Endothelial cell (in vitro differentiated cells): ENCODE data around the gene FAM24B. TPM values are rescaled to one million over a fixed set of nuclear protein-coding genes. Genes with fewer than 3 reads are reported as not detected.
A peak's percentile ranks its signal among the peaks of the same experiment; 100 is the strongest.
"Not testable (repeated sequence)": the region's sequence is repeated elsewhere in the genome, so short reads cannot be mapped to it uniquely, and the experiment has no call there.

Experiments
- DNase-seq: peaks from one replicate; pipeline ENCODE4 v3.0.0; 2021; ENCODE audit warnings: low spot score
- H3K27ac Mint-ChIP-seq: one replicate; pipeline ENCODE4 v1.8.0; 2021; ENCODE audit warnings: mixed read lengths, inconsistent platforms; ENCODE audit not compliant: unreplicated experiment
- H3K27me3 Mint-ChIP-seq: one replicate; pipeline ENCODE4 v1.8.0; 2021; ENCODE audit warnings: mild to moderate bottlenecking, moderate library complexity, mixed read lengths, inconsistent platforms; ENCODE audit not compliant: unreplicated experiment
- H3K36me3 Mint-ChIP-seq: one replicate; pipeline ENCODE4 v1.8.0; 2021; ENCODE audit warnings: mild to moderate bottlenecking, low read depth, mixed read lengths, inconsistent platforms; ENCODE audit not compliant: unreplicated experiment
- H3K4me1 Mint-ChIP-seq: one replicate; pipeline ENCODE4 v1.8.0; 2021; ENCODE audit warnings: mild to moderate bottlenecking, mixed read lengths, inconsistent platforms; ENCODE audit not compliant: unreplicated experiment
- H3K4me3 Mint-ChIP-seq: one replicate; pipeline ENCODE4 v1.8.0; 2021; ENCODE audit warnings: mild to moderate bottlenecking, mixed read lengths, inconsistent platforms; ENCODE audit not compliant: unreplicated experiment
- H3K9me3 Mint-ChIP-seq: one replicate; pipeline ENCODE4 v1.8.0; 2021; ENCODE audit warnings: mixed read lengths, inconsistent platforms; ENCODE audit not compliant: unreplicated experiment
- total RNA-seq: library from RNA; stranded (reverse); fragmentation: NEBNext Ultra II Directional; extraction: Animal tissue kit (Norgen Biotek cat#: 25700); gene quantifications from one replicate; pipeline ENCODE4 v1.2.1, GENCODE V29; 2021; ENCODE audit not compliant: unreplicated experiment
- TF ChIP-seq, protein P1 (sequence below): fragments of 200-600 bp; sonication (generic); IDR thresholded peaks from one replicate; pipeline ENCODE4 v1.5.0; 2021; ENCODE audit warnings: antibody characterized with exemption; ENCODE audit not compliant: unreplicated experiment

The FAM24B gene
- total RNA-seq, 1 donor from 2014 or later = 2.7 TPM

DNA sequence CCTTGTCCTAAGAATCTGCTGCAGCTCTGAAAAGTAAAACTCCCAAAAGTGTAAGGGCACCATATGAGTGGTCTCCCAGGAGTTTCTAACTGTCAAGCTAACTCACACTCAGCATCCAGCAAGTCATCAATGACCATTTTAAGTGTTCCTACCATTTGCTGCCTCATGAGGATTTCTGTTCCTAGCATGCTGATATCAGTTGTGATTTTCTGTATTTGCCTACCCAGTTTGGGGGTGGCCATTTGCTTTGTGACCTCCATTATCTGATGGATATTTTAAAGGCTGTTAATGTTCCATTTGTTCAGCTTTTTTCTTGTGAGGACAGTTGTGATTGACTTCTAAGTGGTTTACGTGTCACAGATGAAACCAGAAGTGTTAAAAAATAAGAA, 2.9 kb downstream of the FAM24B start:
- H3K4me1 Mint-ChIP-seq = peaks cover 6% of the 10 kb centered on the region
- H3K9me3 Mint-ChIP-seq = no peaks in the 10 kb centered on the region
- TF ChIP-seq, protein P1, sequence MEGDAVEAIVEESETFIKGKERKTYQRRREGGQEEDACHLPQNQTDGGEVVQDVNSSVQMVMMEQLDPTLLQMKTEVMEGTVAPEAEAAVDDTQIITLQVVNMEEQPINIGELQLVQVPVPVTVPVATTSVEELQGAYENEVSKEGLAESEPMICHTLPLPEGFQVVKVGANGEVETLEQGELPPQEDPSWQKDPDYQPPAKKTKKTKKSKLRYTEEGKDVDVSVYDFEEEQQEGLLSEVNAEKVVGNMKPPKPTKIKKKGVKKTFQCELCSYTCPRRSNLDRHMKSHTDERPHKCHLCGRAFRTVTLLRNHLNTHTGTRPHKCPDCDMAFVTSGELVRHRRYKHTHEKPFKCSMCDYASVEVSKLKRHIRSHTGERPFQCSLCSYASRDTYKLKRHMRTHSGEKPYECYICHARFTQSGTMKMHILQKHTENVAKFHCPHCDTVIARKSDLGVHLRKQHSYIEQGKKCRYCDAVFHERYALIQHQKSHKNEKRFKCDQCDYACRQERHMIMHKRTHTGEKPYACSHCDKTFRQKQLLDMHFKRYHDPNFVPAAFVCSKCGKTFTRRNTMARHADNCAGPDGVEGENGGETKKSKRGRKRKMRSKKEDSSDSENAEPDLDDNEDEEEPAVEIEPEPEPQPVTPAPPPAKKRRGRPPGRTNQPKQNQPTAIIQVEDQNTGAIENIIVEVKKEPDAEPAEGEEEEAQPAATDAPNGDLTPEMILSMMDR = no peak
- no peaks in the 10 kb centered on the region for H3K27me3 Mint-ChIP-seq
- H3K36me3 Mint-ChIP-seq = no peaks in the 10 kb centered on the region
- no peak overlapping the region for H3K4me3 Mint-ChIP-seq
- DNase-seq = no peak
- H3K27ac Mint-ChIP-seq = no peak overlapping the region

DNA sequence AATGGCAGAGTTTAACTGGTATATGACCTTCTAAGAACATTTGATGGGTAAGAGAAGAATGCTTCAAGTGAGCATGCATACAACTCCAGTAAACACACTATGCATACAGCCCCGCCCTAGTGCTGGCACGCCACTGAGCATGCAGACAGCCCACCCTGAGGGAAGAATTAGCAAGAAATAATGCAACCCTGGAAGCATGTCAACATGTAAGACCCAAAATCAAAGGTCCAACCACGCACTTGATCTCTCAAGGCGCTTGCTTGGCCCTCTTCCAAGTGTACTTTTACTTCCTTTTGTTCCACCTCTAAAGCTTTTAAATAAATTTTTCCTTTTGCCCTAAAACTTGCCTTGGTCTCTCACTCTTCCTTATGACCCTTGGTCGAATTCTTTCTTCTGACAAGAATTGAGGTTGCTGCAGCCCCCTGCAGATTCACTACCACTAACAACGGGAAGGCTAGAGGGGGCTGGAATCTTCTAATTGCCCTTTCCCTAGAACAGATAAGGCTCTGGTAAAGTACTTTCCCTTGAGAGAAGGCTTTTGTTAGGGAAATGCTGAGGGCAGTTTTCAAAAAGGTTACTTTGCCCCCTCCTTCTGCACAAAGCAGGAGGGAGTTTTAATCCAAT, 3.4 kb downstream of the FAM24B start:
- H3K36me3 Mint-ChIP-seq = no peaks in the 10 kb centered on the region
- no peak for DNase-seq
- H3K27ac Mint-ChIP-seq = no peak overlapping the region

DNA sequence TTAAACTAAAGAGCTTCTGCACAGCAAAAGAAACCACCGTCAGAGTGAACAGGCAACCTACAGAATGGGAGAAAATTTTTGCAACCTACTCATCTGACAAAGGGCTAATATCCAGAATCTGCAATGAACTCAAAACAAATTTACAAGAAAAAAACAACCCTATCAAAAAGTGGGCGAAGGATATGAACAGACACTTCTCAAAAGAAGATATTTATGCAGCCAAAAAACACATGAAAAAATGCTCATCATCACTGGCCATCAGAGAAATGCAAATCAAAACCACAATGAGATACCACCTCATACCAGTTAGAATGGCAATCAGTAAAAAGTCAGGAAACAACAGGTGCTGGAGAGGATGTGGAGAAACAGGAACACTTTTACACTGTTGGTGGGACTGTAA, 7.4 kb downstream of the FAM24B start:
- H3K9me3 Mint-ChIP-seq, H3K4me3 Mint-ChIP-seq, DNase-seq, H3K4me1 Mint-ChIP-seq, H3K27me3 Mint-ChIP-seq, H3K36me3 Mint-ChIP-seq, H3K27ac Mint-ChIP-seq: not testable (repeated sequence)

More for the DNA sequence above, 3.4 kb downstream of the FAM24B start:
- TF ChIP-seq, protein P1 = no peak
- Mint-ChIP-seq H3K4me1 (peaks cover 6% of the 10 kb centered on the region), H3K4me3 (no peak overlapping the region), H3K27me3 (no peaks in the 10 kb centered on the region), H3K9me3 (no peaks in the 10 kb centered on the region)

DNA sequence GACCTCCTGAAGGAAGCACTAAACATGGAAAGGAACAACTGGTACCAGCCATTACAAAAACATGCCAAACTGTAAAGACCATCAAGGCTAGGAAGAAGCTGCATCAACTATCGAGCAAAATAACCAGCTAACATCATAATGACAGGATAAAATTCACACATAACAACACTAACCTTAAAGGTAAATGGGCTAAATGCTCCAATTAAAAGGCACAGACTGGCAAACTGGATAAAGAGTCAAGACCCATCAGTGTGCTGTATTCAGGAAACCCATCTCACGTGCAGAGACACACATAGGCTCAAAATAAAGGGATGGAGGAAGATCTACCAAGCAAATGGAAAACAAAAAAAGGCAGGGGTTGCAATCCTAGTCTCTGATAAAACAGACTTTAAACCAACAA, 10.6 kb downstream of the FAM24B start:
- H3K36me3 Mint-ChIP-seq, H3K4me3 Mint-ChIP-seq, H3K9me3 Mint-ChIP-seq, DNase-seq, H3K4me1 Mint-ChIP-seq, H3K27me3 Mint-ChIP-seq, H3K27ac Mint-ChIP-seq: not testable (repeated sequence)

DNA sequence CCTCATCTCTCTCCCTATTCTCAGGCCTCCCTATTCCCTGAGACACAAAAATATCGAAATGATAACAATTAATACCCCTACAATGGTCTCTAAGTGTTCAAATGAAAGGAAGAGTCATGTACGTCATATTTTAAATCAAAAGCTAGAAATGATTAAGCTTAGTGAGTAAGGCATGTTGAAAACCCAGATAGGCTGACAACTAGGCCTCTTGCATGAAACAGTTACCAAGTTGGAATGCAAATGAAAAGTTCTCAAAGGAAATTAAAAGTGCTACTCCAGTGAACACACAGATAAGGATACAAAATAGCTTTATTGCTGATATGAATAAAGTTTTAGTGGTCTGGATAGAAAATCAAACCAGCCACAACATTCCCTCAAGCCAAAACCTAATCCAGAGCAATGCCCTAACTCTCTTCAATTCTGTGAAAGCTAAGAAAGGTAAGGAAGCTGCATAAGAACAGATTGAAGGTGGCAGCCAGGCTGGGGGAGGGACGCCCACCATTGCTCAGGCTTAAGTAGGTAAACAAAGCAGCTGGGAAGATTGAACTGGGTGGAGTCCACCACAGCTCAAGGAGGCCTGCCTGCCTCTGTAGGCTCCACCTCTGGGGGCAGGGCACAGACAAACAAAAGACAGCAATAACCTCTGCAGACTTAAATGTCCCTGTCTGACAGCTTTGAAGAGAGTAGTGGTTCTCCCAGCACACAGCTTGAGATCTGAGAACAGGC, 12.5 kb downstream of the FAM24B start:
- H3K4me3 Mint-ChIP-seq = peak overlapping the region; percentile 18
- DNase-seq, H3K9me3 Mint-ChIP-seq, H3K36me3 Mint-ChIP-seq, H3K27ac Mint-ChIP-seq, H3K27me3 Mint-ChIP-seq, H3K4me1 Mint-ChIP-seq: not testable (repeated sequence)

DNA sequence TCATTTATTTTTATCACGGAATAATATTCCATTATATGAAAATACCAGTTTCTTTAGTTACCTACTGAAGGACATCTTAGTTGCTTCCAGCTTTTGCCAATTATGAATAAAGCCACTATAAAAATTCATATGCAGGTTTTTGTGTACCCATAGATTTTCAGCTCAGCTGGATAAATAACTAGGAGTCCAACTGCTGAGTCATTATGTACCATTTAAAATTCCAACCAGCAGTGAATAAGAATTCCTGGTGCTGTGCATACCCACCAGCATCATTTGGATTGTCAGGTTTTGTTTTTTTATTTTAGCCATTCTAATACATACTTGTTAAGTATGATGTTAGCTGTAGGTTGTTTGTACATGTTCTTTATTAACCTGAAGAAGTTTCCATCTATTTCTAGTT, 14.5 kb downstream of the FAM24B start:
- Mint-ChIP-seq H3K9me3 (peaks cover 4% of the 10 kb centered on the region), H3K4me1 (peaks cover 4% of the 10 kb centered on the region), H3K27me3 (no peaks in the 10 kb centered on the region), H3K36me3 (peaks cover 6% of the 10 kb centered on the region), H3K4me3 (no peak overlapping the region), H3K27ac (no peak overlapping the region)
- TF ChIP-seq, protein P1 = no peak
- DNase-seq = no peak
